ENCODE measurements around the gene STPG1.

DNA sequence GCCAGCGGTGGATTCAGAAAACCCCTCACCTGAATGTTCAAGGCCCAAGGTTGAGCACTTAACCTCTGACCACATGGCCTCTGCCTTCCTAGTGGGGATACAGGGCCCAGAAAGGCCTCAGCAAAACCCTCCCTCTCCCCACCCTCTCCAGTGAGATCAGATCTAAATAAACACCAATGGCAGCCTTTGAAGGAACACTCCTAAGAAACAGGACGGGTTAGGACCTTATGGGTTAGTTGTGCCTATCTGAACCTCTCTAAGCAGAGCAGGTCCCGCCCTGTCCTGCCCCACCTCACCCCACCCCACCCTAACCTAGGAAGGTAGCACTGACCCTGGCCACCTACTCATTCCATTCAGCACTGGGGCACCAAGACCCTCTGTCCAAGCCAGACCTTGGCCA lies 102.3 kb downstream of the STPG1 start:
- TF ChIP-seq POLR2A (IDR thresholded peaks at IDR 0.05): no peak
- TF ChIP-seq, protein P1, sequence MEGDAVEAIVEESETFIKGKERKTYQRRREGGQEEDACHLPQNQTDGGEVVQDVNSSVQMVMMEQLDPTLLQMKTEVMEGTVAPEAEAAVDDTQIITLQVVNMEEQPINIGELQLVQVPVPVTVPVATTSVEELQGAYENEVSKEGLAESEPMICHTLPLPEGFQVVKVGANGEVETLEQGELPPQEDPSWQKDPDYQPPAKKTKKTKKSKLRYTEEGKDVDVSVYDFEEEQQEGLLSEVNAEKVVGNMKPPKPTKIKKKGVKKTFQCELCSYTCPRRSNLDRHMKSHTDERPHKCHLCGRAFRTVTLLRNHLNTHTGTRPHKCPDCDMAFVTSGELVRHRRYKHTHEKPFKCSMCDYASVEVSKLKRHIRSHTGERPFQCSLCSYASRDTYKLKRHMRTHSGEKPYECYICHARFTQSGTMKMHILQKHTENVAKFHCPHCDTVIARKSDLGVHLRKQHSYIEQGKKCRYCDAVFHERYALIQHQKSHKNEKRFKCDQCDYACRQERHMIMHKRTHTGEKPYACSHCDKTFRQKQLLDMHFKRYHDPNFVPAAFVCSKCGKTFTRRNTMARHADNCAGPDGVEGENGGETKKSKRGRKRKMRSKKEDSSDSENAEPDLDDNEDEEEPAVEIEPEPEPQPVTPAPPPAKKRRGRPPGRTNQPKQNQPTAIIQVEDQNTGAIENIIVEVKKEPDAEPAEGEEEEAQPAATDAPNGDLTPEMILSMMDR (IDR thresholded peaks at IDR 0.05): no peak

Data from breast epithelium (tissue), 3 donors.